Stimulated activated naive CD8-positive, alpha-beta T cell treated with anti-CD3 and anti-CD28 coated beads, Interleukin-15, Interleukin-2, amounts not matched to agents 100 ng/mL and 50 ng/mL, for 24 hours (primary cell): ENCODE results near the gene B3GALT6.
"Not testable (repeated sequence)": the region's sequence is repeated elsewhere in the genome, so short reads cannot be mapped to it uniquely, and the experiment has no call there.

Experiments
- H3K27ac Mint-ChIP-seq: one replicate; pipeline ENCODE4 v1.8.0; 2021; ENCODE audit warnings: mild to moderate bottlenecking, mixed read lengths
- H3K27me3 Mint-ChIP-seq: one replicate; pipeline ENCODE4 v1.8.0; 2021; ENCODE audit warnings: mixed read lengths
- H3K36me3 Mint-ChIP-seq: one replicate; pipeline ENCODE4 v1.8.0; 2021; ENCODE audit warnings: low read depth, mixed read lengths
- H3K4me1 Mint-ChIP-seq: one replicate; pipeline ENCODE4 v1.8.0; 2021; ENCODE audit warnings: low read depth, mixed read lengths
- H3K4me3 Mint-ChIP-seq: one replicate; pipeline ENCODE4 v1.8.0; 2021; ENCODE audit warnings: mild to moderate bottlenecking, mixed read lengths
- H3K9me3 Mint-ChIP-seq: one replicate; pipeline ENCODE4 v1.8.0; 2021; ENCODE audit warnings: mixed read lengths

Gene B3GALT6

DNA sequence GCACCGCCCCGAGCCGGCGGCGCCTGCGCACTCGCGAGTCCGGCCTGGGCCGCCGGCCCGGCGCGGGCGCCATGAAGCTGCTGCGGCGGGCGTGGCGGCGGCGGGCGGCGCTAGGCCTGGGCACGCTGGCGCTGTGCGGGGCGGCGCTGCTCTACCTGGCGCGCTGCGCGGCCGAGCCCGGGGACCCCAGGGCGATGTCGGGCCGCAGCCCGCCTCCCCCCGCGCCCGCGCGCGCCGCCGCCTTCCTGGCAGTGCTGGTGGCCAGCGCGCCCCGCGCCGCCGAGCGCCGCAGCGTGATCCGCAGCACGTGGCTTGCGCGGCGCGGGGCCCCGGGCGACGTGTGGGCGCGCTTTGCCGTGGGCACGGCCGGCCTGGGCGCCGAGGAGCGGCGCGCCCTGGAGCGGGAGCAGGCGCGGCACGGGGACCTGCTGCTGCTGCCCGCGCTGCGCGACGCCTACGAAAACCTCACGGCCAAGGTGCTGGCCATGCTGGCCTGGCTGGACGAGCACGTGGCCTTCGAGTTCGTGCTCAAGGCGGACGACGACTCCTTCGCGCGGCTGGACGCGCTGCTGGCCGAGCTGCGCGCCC, at the start of gene B3GALT6:
Gene B3GALT6 (plus strand): TSS at position 30 of the 588 bp plus-strand sequence. CDS start 42 bp downstream, at position 72.
- H3K4me3 Mint-ChIP-seq: peak within 1 kb of the TSS; percentile 94
- H3K27ac Mint-ChIP-seq: peak within 1 kb of the TSS; percentile 86
- H3K27me3 Mint-ChIP-seq: no peaks in the 10 kb centered on the region

GRCh38 chr1:1182491-1183220, 49.4 kb upstream of the B3GALT6 start:
- Mint-ChIP-seq H3K4me1 (peaks cover 7% of the 10 kb centered on the region), H3K4me3 (no peak overlapping the region), H3K36me3 (no peaks in the 10 kb centered on the region), H3K27me3 (peaks cover 3% of the 10 kb centered on the region), H3K9me3 (no peaks in the 10 kb centered on the region), H3K27ac (no peak overlapping the region)

More for the DNA sequence above, at the start of gene B3GALT6:
- H3K36me3 Mint-ChIP-seq: peaks cover 34% of the 10 kb centered on the region
- no peaks in the 10 kb centered on the region for H3K9me3 Mint-ChIP-seq
- H3K4me1 Mint-ChIP-seq: peaks cover 42% of the 10 kb centered on the region

DNA sequence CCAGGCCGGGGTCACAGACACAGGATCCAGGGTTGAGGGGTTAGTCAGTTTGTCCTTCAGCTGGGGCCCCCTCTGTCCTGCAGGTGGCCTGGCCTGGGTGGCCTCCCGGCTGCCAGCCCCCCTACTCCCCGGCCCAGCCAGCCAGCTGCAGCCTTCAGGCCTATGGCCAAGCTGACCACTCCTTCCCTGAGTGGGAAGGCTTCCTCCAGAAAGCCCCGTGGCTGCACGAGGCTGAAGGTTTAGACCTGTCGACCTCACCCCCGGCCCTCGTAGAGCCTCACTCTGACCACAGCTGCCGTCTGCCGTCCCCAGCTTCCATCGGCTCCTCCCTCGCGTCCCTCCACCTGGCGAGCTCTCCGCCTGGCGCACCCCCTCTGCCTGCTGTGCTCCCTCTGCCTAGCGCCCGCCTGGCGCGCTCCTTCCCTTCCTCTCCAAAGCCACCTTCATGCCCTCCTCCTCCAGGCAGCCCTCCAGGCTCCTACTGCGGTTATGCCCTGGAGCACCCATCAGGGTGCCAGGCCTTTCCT, 48.8 kb upstream of the B3GALT6 start:
- Mint-ChIP-seq H3K4me1 (peaks cover 7% of the 10 kb centered on the region), H3K27ac (no peak overlapping the region), H3K36me3 (no peaks in the 10 kb centered on the region), H3K9me3 (no peaks in the 10 kb centered on the region), H3K4me3 (no peak overlapping the region), H3K27me3 (peaks cover 3% of the 10 kb centered on the region)

- H3K4me1 Mint-ChIP-seq: peaks cover 7% of the 10 kb centered on the region
- no peak overlapping the region for H3K27ac Mint-ChIP-seq
- peaks cover 3% of the 10 kb centered on the region for H3K27me3 Mint-ChIP-seq
- H3K36me3 Mint-ChIP-seq: no peaks in the 10 kb centered on the region
- H3K9me3 Mint-ChIP-seq: no peaks in the 10 kb centered on the region
- H3K4me3 Mint-ChIP-seq: no peak overlapping the region
These were observed 47.9 kb upstream of the B3GALT6 start for GRCh38 chr1:1183833-1184775.

GRCh38 chr1:1185101-1185765, 46.8 kb upstream of the B3GALT6 start:
- H3K4me1 Mint-ChIP-seq: peaks cover 7% of the 10 kb centered on the region
- H3K36me3 Mint-ChIP-seq: no peaks in the 10 kb centered on the region
- peaks cover 3% of the 10 kb centered on the region for H3K27me3 Mint-ChIP-seq
- H3K27ac Mint-ChIP-seq: no peak overlapping the region
- H3K4me3 Mint-ChIP-seq: no peak overlapping the region
- H3K9me3 Mint-ChIP-seq: no peaks in the 10 kb centered on the region

- Mint-ChIP-seq H3K9me3 (peaks cover 5% of the 10 kb centered on the region), H3K27ac (no peak overlapping the region), H3K27me3 (no peaks in the 10 kb centered on the region), H3K4me1 (no peaks in the 10 kb centered on the region), H3K36me3 (peaks cover 5% of the 10 kb centered on the region), H3K4me3 (no peak overlapping the region)
These were observed 44.1 kb upstream of the B3GALT6 start for GRCh38 chr1:1187938-1188337.

- no peak overlapping the region for H3K27ac Mint-ChIP-seq
- H3K9me3 Mint-ChIP-seq: peaks cover 5% of the 10 kb centered on the region
- H3K4me3 Mint-ChIP-seq: no peak overlapping the region
- peaks cover 5% of the 10 kb centered on the region for H3K36me3 Mint-ChIP-seq
- no peaks in the 10 kb centered on the region for H3K4me1 Mint-ChIP-seq
- no peaks in the 10 kb centered on the region for H3K27me3 Mint-ChIP-seq
These were observed 42.9 kb upstream of the B3GALT6 start for GRCh38 chr1:1189111-1189510.

- no peak overlapping the region for H3K4me3 Mint-ChIP-seq
- H3K36me3 Mint-ChIP-seq: peaks cover 10% of the 10 kb centered on the region
- H3K27me3 Mint-ChIP-seq: no peaks in the 10 kb centered on the region
- H3K27ac Mint-ChIP-seq: no peak overlapping the region
- H3K9me3 Mint-ChIP-seq: peaks cover 5% of the 10 kb centered on the region
- H3K4me1 Mint-ChIP-seq: no peaks in the 10 kb centered on the region
These were observed 40.3 kb upstream of the B3GALT6 start for GRCh38 chr1:1191734-1192133.

DNA sequence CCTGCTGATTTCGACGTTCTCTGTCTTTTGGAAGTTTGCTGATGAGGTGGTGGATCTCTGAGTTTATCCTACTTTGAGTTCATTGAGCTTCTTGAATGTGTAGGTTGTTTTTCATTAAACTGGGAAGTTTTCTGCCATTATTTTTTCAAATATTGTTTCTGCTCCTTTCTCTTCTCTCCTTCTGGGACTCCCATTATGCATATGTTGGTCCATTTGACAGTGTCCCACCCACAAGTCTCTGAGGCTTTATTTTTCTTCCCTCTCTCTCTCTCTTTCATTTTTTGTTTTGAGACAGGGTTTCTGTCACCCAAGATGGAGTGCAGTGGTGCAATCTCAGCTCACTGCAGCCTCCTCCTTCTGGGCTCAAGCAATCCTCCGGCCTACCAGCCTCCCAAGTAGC, 37.3 kb upstream of the B3GALT6 start:
- Mint-ChIP-seq H3K4me1 (peaks cover 3% of the 10 kb centered on the region), H3K27me3 (no peaks in the 10 kb centered on the region), H3K4me3 (no peak overlapping the region), H3K9me3 (peaks cover 5% of the 10 kb centered on the region), H3K27ac (peak overlapping the region; percentile 22), H3K36me3 (peaks cover 10% of the 10 kb centered on the region)

GRCh38 chr1:1195726-1196125, 36.3 kb upstream of the B3GALT6 start:
- not testable (repeated sequence) for H3K27me3 Mint-ChIP-seq, H3K9me3 Mint-ChIP-seq, H3K27ac Mint-ChIP-seq, H3K4me3 Mint-ChIP-seq
- peaks cover 13% of the 10 kb centered on the region for H3K4me1 Mint-ChIP-seq
- peaks cover 10% of the 10 kb centered on the region for H3K36me3 Mint-ChIP-seq

- Mint-ChIP-seq H3K36me3 (peaks cover 10% of the 10 kb centered on the region), H3K9me3 (peaks cover 5% of the 10 kb centered on the region), H3K27ac (no peak overlapping the region), H3K4me3 (no peak overlapping the region), H3K4me1 (peaks cover 13% of the 10 kb centered on the region), H3K27me3 (no peaks in the 10 kb centered on the region)
These were observed 35.4 kb upstream of the B3GALT6 start for GRCh38 chr1:1196431-1197187.

DNA sequence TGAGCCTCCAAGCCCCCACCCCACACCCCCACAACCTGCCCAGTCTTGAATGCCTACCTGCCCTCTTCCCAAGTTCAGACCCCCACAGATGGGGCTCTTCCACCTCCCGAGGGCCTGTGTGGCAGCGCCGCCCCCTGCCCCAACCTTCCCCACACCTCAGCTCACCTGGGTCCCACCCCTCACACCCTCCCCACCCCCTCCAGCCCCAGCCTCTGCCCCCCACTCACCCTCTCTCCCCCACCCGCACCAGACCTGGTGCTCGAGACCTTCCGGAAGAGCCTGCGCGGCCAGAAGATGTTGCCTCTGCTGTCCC, 34.9 kb upstream of the B3GALT6 start:
- no peak overlapping the region for H3K27ac Mint-ChIP-seq

GRCh38 chr1:1197551-1198422, 34.2 kb upstream of the B3GALT6 start:
- Mint-ChIP-seq H3K4me1 (peaks cover 13% of the 10 kb centered on the region), H3K36me3 (peaks cover 5% of the 10 kb centered on the region), H3K27ac (no peak overlapping the region), H3K9me3 (no peaks in the 10 kb centered on the region), H3K4me3 (no peak overlapping the region), H3K27me3 (no peaks in the 10 kb centered on the region)

More for the DNA sequence above, 34.9 kb upstream of the B3GALT6 start:
- H3K4me1 Mint-ChIP-seq: peaks cover 13% of the 10 kb centered on the region
- H3K27me3 Mint-ChIP-seq: no peaks in the 10 kb centered on the region
- no peak overlapping the region for H3K4me3 Mint-ChIP-seq
- peaks cover 1% of the 10 kb centered on the region for H3K9me3 Mint-ChIP-seq
- peaks cover 7% of the 10 kb centered on the region for H3K36me3 Mint-ChIP-seq
